HCT116 (cell line): Measurements from ENCODE around the gene RUNX1.

ENCODE experiments used
- CTCF ChIP-seq, 3 experiments: fragments of 200-600 bp in 1 of 3; sonication (generic) in 1 of 3; IDR thresholded peaks in 2 of 3; conservative IDR thresholded peaks in 1 of 3; 2 replicates each; pipeline ENCODE4 v1.5.1; 2012 to 2017; ENCODE audit warnings: low read depth in 2 of 3, low read length in 2 of 3, antibody characterized with exemption in 1 of 3, borderline replicate concordance in 1 of 3, control low read depth in 1 of 3, mild to moderate bottlenecking in 1 of 3, mixed read lengths in 1 of 3, mixed run types in 1 of 3, moderate library complexity in 1 of 3; ENCODE audit not compliant: insufficient read depth in 1 of 3
- POLR2AphosphoS5 ChIP-seq: IDR thresholded peaks from 2 replicates; pipeline ENCODE4 v1.6.1; 2011; ENCODE audit warnings: mild to moderate bottlenecking, low read depth, low read length, moderate library complexity

GRCh38 chr21:34988139-34988538, 61.0 kb downstream of the RUNX1 start:
- no peak for TF ChIP-seq POLR2AphosphoS5
- no peak for TF ChIP-seq CTCF (IDR thresholded peaks at IDR 0.05 in 2 of 3, conservative IDR thresholded peaks at IDR 0.05 in 1 of 3; ENCODE audit: borderline replicate concordance in 1 of 3, insufficient read depth in 1 of 3, low read depth in 2 of 3, low read length in 2 of 3)
